Activated T-cell treated with anti-CD3 and anti-CD28 coated beads, Interleukin-2, amount 50 U/mL, for 48 hours (primary cell): ENCODE measurements around the gene RGS21.

Experiments
- DNase-seq, 2 experiments: peaks; one replicate each; pipeline ENCODE4 v3.0.0-alpha.2; 2020

Gene RGS21

DNA sequence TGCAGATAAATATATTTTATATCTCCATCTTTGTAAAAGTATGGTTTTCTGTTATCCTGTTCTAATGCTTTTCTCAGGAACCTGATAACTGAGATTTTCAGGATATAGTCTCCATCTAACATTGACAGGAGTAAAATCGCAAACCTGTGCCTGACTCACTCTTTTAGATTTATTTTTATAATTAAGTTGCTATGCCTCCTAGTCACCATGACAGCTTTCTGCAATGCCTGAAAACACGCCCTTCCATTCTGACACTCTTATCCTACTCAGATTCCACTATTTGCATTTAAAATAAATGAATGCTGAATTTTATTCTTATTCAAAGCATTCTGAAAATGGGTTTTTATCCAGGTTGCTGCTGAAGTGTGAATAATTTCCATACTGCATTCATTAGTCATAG lies 62.8 kb downstream of the RGS21 start:
- DNase-seq, result no peak

DNA sequence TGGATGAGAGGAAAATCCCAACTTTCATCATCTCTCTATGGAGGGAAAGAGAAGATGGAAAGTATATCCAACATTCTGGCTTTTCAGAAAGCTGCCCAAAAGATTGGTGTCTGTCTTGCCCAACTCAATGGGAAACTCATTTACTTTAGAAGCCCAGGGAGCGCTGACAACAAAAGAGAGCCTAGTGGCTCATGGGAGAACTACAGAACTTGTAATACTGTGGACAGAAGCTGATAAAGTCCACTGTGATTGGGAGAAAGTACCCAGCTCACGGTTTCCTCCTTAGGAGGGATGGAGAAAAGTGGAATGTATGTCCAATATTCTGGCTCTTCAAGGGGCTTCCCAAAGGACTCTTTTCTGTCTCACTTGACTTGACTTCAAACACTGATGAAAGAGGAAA lies 66.0 kb downstream of the RGS21 start:
- DNase-seq, result no peak

DNA sequence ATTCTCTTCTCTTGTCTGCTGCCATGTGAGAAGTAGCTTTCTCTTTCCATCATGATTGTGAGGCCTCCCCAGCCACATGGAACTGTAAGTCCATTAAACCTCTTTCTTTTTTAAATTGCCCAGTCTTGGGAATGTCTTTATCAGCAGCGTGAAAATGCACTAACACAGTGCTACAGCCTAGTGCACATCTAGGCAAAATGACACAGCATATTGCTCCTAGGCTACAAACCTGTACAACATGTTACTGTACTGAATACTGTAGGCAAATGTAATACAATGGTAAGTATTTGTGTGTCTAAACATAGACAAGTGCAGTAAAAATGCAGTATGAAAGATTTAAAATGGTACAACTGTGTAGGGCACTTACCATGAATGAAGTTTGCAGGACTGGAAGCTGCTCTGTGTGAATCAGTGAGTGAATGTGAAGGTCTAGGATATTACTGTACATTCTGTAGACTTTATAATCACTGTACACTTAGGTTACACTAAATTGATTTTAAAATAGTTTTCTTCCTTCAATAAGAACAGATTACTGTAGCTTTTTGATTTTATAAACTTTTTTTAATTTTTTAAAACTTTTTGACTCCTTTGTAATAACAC lies 69.4 kb downstream of the RGS21 start:
- DNase-seq, result no peak

DNA sequence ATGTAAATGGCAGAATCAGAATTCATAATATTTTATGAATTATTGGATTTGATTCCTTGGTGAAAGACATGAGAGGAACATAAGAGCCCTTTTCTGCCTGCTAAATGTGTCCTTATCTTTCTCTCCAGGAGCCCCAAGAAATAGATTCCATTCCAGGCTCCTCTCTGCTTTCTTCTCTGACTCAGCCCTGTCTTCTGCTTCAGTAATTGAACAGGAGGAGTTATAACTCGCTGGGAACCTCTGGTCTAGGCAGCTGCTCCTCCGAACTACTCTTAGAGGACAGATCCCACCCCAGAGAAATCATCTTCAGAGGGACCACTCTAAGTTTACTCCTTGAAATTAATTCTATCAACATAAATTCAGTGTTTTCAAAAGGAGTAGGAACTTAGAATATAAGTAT lies 78.4 kb downstream of the RGS21 start:
- no peak for DNase-seq

DNA sequence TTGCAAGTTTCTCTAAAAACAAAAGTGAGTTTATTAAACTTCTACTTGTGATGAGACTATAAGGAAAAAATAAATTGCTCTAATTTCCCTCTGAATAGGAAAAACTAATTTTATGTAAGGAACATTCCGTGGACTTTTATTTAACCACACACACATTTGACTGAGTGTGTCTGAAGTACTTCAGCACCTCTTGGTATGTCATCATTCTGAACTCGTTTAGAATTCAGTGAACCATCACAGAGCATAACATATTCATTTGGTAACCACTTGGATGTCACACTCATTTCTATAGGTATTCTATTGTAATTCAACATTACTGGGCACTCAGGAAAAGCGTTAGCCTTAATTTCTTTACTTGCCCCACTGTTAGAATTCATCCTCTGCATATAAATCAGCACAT lies 79.1 kb downstream of the RGS21 start:
- no peak for DNase-seq

DNA sequence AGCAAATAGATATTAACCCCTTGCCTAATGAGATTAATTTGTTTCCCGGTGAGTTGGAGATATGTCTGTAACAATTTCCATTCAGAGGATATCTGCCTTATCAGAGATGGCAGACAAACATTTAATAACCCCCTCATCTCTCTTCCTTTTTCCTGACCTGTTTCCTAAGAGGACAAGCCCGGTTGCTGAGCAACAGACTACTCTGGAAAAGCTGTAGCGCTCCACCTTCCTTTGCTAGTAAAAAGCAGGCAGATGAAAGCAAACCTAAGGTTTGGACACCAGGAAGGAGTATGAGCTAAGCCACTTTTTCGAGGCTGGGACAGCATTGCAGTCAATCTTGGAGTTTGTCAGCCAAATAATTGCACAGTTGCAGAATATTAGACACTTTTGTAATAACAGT lies 82.4 kb downstream of the RGS21 start:
- DNase-seq, result no peak

DNA sequence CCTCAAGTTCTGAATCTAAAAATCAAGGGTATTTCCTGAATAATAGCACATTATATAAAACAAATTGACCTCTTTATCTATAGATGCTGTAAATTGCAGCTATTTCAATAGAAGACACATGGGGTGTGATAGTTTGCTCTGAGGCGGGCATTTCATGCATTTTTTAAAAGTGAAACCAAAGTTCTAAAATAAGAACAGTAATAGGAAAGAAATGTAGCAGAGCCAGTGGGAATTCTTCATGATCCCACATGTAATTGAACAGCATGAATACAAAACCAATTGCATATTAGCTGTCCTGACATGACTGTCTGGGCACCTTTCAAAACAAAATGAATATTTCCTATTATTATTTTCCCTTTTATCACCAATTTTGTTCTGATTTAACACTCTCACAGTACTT lies 85.0 kb downstream of the RGS21 start:
- DNase-seq, result no peak

DNA sequence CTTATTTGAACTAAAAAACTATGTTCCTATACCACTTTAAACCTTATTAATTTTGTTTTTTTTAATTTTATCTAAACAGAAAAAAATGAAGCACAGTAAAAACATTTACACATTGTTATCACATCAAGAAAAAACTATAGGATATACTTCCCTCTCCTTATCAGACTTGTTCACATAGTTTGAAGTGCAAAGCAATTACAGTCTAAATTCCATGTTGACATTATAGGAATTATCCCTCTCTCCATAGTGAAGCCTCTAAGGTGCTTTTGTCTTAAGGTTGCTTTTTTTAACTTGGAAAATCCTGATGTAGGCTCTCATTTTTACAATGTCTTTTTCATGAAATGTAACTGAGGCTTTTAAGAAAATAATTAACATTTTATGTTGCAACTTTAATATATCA lies 85.8 kb downstream of the RGS21 start:
- no peak for DNase-seq

DNA sequence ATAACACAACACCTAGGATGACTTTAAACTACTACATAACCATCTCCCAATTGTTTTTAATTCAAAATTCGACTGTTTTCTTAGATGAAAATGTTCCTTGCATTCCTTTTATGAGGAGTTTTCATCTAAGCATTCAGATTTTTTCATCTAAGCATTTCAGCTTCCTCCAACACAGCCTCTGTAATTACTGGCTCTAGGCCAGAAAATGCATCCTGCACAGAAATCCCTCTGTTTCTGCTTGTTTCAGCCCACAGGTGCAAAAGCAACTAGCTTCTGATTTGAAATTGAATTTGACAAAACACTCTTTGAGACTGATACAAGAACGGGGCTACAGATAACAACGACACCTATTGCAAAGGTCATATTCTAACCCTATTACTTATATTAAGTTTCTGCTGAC lies 90.4 kb downstream of the RGS21 start:
- no peak for DNase-seq
